Activated B cell treated with CpG ODN at 0.5 μM for 24 hours (primary cell): ENCODE measurements around the gene SNX32. TPM values are rescaled to one million over a fixed set of nuclear protein-coding genes. Genes with fewer than 3 reads are reported as not detected.

Experiments
- ATAC-seq: fragments of 200-7000 bp; cut with Tn5 transposase; one replicate; pipeline ENCODE4 v1.10.0; 2021; ENCODE audit warnings: low read depth, mild to moderate bottlenecking, moderate library complexity
- CTCF ChIA-PET: fragments of 350-600 bp; sonication (Branson Sonifier 250); formaldehyde crosslinking; loops from one replicate; lab custom pipeline; 2021; ENCODE audit warnings: antibody characterized with exemption; lab: Charles Lee
- POLR2A ChIA-PET: fragments of 350-600 bp; sonication (Branson Sonifier 250); formaldehyde crosslinking; loops from one replicate; lab custom pipeline; 2021; ENCODE audit warnings: antibody characterized with exemption; lab: Charles Lee
- DNase-seq: peaks from one replicate; pipeline ENCODE4 v3.0.0; 2022
- H3K27ac Mint-ChIP-seq: one replicate; pipeline ENCODE4 v1.8.0; 2020; ENCODE audit warnings: mixed read lengths
- H3K27me3 Mint-ChIP-seq: one replicate; pipeline ENCODE4 v1.8.0; 2021; ENCODE audit warnings: mixed read lengths
- H3K36me3 Mint-ChIP-seq: one replicate; pipeline ENCODE4 v1.8.0; 2021; ENCODE audit warnings: low read depth, mixed read lengths
- H3K4me1 Mint-ChIP-seq: one replicate; pipeline ENCODE4 v1.8.0; 2021; ENCODE audit warnings: mixed read lengths
- H3K4me3 Mint-ChIP-seq: one replicate; pipeline ENCODE4 v1.8.0; 2020; ENCODE audit warnings: mild to moderate bottlenecking, mixed read lengths
- H3K9me3 Mint-ChIP-seq: one replicate; pipeline ENCODE4 v1.8.0; 2020; ENCODE audit warnings: mixed read lengths
- CTCF ChIP-seq: fragments of 200-600 bp; IDR thresholded peaks from one replicate; pipeline ENCODE4 v1.8.0; 2022; ENCODE audit warnings: antibody characterized with exemption, mild to moderate bottlenecking
- intact Hi-C: fragments of 100-400 bp; cut with micrococcal nuclease; formaldehyde crosslinking; loops from one replicate; pipeline ENCODE4 v1.15.1; 2024
- total RNA-seq: library from RNA; stranded (reverse); gene quantifications from 2 replicates; pipeline ENCODE4 v1.2.3, GENCODE V29; 2022

The SNX32 gene
- total RNA-seq, 1 donor from 2014 or later: 1.0 TPM

GRCh38 chr11:65885231-65885630, 51.5 kb downstream of the SNX32 start:
- ChIA-PET CTCF (interaction anchor here (0.6 to 4.0 kb wide), 40 partner anchors 9 to 343 kb away, joined by 3 to 67 read pairs (median 6); partner anchors contain the start of genes AP5B1, BANF1, EIF1AD and FOSL1), POLR2A (interaction anchor here (0.6 to 11.8 kb wide), 16 partner anchors 9 to 360 kb away, joined by 3 to 340 read pairs (median 6); partner anchors contain the start of genes BANF1, C11orf68, CFL1 and DRAP1)
- Mint-ChIP-seq H3K27ac (peak overlapping the region; percentile 69), H3K9me3 (no peaks in the 10 kb centered on the region), H3K4me1 (peaks cover 58% of the 10 kb centered on the region), H3K36me3 (peaks cover 49% of the 10 kb centered on the region), H3K4me3 (no peak overlapping the region), H3K27me3 (no peaks in the 10 kb centered on the region)
- DNase-seq (no peak), ATAC-seq (no peak)
- intact Hi-C loops: loop anchor here (10.0 kb wide), 1 partner anchor 250 kb away; no protein-coding TSS in a partner anchor
- TF ChIP-seq CTCF: no peak

- H3K36me3 Mint-ChIP-seq: peaks cover 49% of the 10 kb centered on the region
- ChIA-PET POLR2A (interaction anchor here (0.7 to 11.8 kb wide), 10 partner anchors 8 to 790 kb away, joined by 3 to 340 read pairs (median 7); partner anchors contain the start of genes BANF1, CFL1, EFEMP2 and EIF1AD), CTCF (interaction anchor here (0.6 to 4.0 kb wide), 15 partner anchors 8 to 174 kb away, joined by 3 to 67 read pairs (median 9); partner anchors contain the start of genes KAT5, MUS81 and SNX32)
- TF ChIP-seq CTCF: no peak
- ATAC-seq (no peak), DNase-seq (no peak)
- H3K27me3 Mint-ChIP-seq: no peaks in the 10 kb centered on the region
- peaks cover 57% of the 10 kb centered on the region for H3K4me1 Mint-ChIP-seq
- no peak overlapping the region for H3K4me3 Mint-ChIP-seq
- H3K9me3 Mint-ChIP-seq: no peaks in the 10 kb centered on the region
- no peak overlapping the region for H3K27ac Mint-ChIP-seq
- intact Hi-C loops: loop anchor here (10.0 kb wide), 1 partner anchor 249 kb away; no protein-coding TSS in a partner anchor
These were observed 52.2 kb downstream of the SNX32 start for GRCh38 chr11:65885808-65886536.

GRCh38 chr11:65886826-65887722, 53.3 kb downstream of the SNX32 start:
- DNase-seq: no peak
- TF ChIP-seq CTCF: no peak
- ATAC-seq: no peak
- no peaks in the 10 kb centered on the region for H3K9me3 Mint-ChIP-seq
- peaks cover 48% of the 10 kb centered on the region for H3K36me3 Mint-ChIP-seq
- H3K4me3 Mint-ChIP-seq: peak overlapping the region; percentile 98
- ChIA-PET POLR2A (interaction anchor here (0.6 to 11.8 kb wide), 10 partner anchors 8 to 360 kb away, joined by 3 to 340 read pairs (median 6); partner anchors contain the start of genes C11orf68, CFL1, DRAP1 and KAT5), CTCF (interaction anchor here (1.5 to 4.2 kb wide), 6 partner anchors 13 to 175 kb away, joined by 4 to 63 read pairs (median 20); partner anchors contain the start of genes CFL1, KAT5 and MUS81)
- no peaks in the 10 kb centered on the region for H3K27me3 Mint-ChIP-seq
- intact Hi-C loops: loop anchor here (10.0 kb wide), 1 partner anchor 248 kb away; no protein-coding TSS in a partner anchor
- H3K4me1 Mint-ChIP-seq: peaks cover 58% of the 10 kb centered on the region
- H3K27ac Mint-ChIP-seq: peak overlapping the region; percentile 95

GRCh38 chr11:65887723-65888162, 54.0 kb downstream of the SNX32 start:
- POLR2A ChIA-PET: interaction anchor here (0.6 to 11.8 kb wide), 41 partner anchors 9 to 1571 kb away, joined by 3 to 340 read pairs (median 6); partner anchors contain the start of genes BANF1, C11orf68, CFL1 and DRAP1
- Mint-ChIP-seq H3K4me3 (peak overlapping the region; percentile 98), H3K27me3 (no peaks in the 10 kb centered on the region), H3K4me1 (peaks cover 65% of the 10 kb centered on the region), H3K27ac (peak overlapping the region; percentile 95), H3K36me3 (peaks cover 42% of the 10 kb centered on the region), H3K9me3 (no peaks in the 10 kb centered on the region)
- DNase-seq: no peak
- CTCF ChIA-PET: interaction anchor here (0.7 to 4.2 kb wide), 17 partner anchors 9 to 176 kb away, joined by 3 to 63 read pairs (median 3); partner anchors contain the start of genes C11orf68, CFL1, FOSL1 and KAT5
- TF ChIP-seq CTCF: no peak
- no peak for ATAC-seq
- intact Hi-C loops: loop anchor here (1.0 to 10.0 kb wide), 7 partner anchors 15 to 381 kb away; partner anchors contain the start of genes AP5B1, EFEMP2, MUS81 and RAB1B
